Left hindlimb (tissue), 1 donor: ENCODE results near the gene VSIG2.

Experiments used
- DNase-seq: peaks from one replicate; pipeline ENCODE4 v3.0.0-alpha.2; 2018

The VSIG2 gene

GRCh38 chr11:124762624-124763155 lies 10.6 kb upstream of the VSIG2 start:
- peak; percentile 44 for DNase-seq

- peak; percentile 33 for DNase-seq
Observed at GRCh38 chr11:124762105-124762623, 10.1 kb upstream of the VSIG2 start, which contains the start of gene ESAM. Gene ESAM (minus strand): TSS chr11:124762290. CDS start chr11:124762154, 136 bp downstream.

- DNase-seq = no peak
Observed at GRCh38 chr11:124761301-124762104, 9.4 kb upstream of the VSIG2 start.

GRCh38 chr11:124760806-124761205 lies 8.8 kb upstream of the VSIG2 start:
- no peak for DNase-seq

- DNase-seq = peak; percentile 36
Observed at GRCh38 chr11:124760205-124760652, 8.2 kb upstream of the VSIG2 start.

GRCh38 chr11:124759266-124760204 lies 7.5 kb upstream of the VSIG2 start:
- DNase-seq = no peak

GRCh38 chr11:124758355-124759265 lies 6.6 kb upstream of the VSIG2 start:
- DNase-seq = peak; percentile 71

GRCh38 chr11:124757320-124757719 lies 5.3 kb upstream of the VSIG2 start:
- no peak for DNase-seq

- DNase-seq = no peak
Observed at GRCh38 chr11:124756753-124757227, 4.7 kb upstream of the VSIG2 start.

- DNase-seq = no peak
Observed at GRCh38 chr11:124756033-124756752, 4.1 kb upstream of the VSIG2 start.

- no peak for DNase-seq
Observed at GRCh38 chr11:124754710-124755109, 2.7 kb upstream of the VSIG2 start.

- no peak for DNase-seq
Observed at GRCh38 chr11:124754309-124754708, 2.3 kb upstream of the VSIG2 start.

- DNase-seq = no peak
Observed at GRCh38 chr11:124753624-124754023, 1.6 kb upstream of the VSIG2 start.

- DNase-seq = no peak
Observed at GRCh38 chr11:124753205-124753604, 1.1 kb upstream of the VSIG2 start.

- DNase-seq = no peak
Observed at GRCh38 chr11:124752471-124753102, 532 bp upstream of the VSIG2 start.

GRCh38 chr11:124751391-124751740 lies 689 bp downstream of the VSIG2 start:
- DNase-seq = no peak

GRCh38 chr11:124749912-124750311 lies 2.1 kb downstream of the VSIG2 start:
- no peak for DNase-seq

GRCh38 chr11:124748481-124749343 lies 3.3 kb downstream of the VSIG2 start:
- DNase-seq = no peak

- no peak for DNase-seq
Observed at GRCh38 chr11:124748100-124748418, 4.0 kb downstream of the VSIG2 start.
